ENCODE results near the gene C1orf185. TPM values are rescaled to one million over a fixed set of nuclear protein-coding genes. Genes with fewer than 3 reads are reported as not detected.
A peak's percentile ranks its signal among the peaks of the same experiment; 100 is the strongest.

The C1orf185 gene
- total and polyA plus RNA-seq, 2 of the 4 experiments (the other 2 are of a cell fraction), result not detected

DNA sequence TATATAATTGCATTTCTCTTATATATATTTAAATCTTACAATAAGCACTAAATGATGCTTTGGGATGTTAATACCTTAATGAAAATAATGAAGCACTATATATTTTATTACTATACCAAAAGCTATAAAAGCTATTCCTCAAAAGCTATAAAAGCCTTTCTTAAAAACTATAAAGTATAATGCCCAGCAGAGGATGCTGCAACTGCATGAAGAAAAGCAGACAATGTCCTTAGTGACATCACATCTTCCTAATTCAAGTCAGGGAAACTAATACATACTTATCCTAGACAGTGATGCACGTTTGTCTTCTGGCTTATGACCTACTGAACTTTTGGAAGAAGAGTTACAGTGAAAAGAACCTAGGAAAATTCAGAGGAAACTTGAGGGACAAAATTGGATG lies 13.6 kb upstream of the C1orf185 start (continued):
- TF ChIP-seq, protein P1, sequence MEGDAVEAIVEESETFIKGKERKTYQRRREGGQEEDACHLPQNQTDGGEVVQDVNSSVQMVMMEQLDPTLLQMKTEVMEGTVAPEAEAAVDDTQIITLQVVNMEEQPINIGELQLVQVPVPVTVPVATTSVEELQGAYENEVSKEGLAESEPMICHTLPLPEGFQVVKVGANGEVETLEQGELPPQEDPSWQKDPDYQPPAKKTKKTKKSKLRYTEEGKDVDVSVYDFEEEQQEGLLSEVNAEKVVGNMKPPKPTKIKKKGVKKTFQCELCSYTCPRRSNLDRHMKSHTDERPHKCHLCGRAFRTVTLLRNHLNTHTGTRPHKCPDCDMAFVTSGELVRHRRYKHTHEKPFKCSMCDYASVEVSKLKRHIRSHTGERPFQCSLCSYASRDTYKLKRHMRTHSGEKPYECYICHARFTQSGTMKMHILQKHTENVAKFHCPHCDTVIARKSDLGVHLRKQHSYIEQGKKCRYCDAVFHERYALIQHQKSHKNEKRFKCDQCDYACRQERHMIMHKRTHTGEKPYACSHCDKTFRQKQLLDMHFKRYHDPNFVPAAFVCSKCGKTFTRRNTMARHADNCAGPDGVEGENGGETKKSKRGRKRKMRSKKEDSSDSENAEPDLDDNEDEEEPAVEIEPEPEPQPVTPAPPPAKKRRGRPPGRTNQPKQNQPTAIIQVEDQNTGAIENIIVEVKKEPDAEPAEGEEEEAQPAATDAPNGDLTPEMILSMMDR (conservative IDR thresholded peaks at IDR 0.05; ENCODE audit: low read depth, low read length), result peak; percentile 17; the same call in 1 of the 2 replicates
- TF ChIP-seq CEBPB (IDR thresholded peaks at IDR 0.05; ENCODE audit: low read depth, low read length), result no peak

- no peak overlapping the region for H3K4me2 ChIP-seq (ENCODE audit: low read depth, low read length)
- ChIA-PET POLR2A (ENCODE audit: unreplicated experiment) (no interaction called here), CTCF (no interaction called here)
- no peak overlapping the region for H3K9ac ChIP-seq (ENCODE audit: low read depth, low read length)
- DNase-seq, result peak; percentile 3
- no peak overlapping the region for H3K27ac ChIP-seq (ENCODE audit: insufficient read depth, low read length)
- no peaks in the 10 kb centered on the region for H3K4me1 ChIP-seq (ENCODE audit: control insufficient read depth, insufficient read depth, low read length)
- no peak overlapping the region for H4K91ac ChIP-seq (ENCODE audit: insufficient read depth, low read depth, low read length)
- no peaks in the 10 kb centered on the region for H4K20me1 ChIP-seq (ENCODE audit: insufficient read depth, low read length)
- H4K5ac ChIP-seq (ENCODE audit: low read depth, low read length), result no peak overlapping the region
- no peak overlapping the region for H2AK9ac ChIP-seq (replicated peaks; ENCODE audit: low read depth, low read length, poor library complexity)
- no peaks in the 10 kb centered on the region for H3K79me1 ChIP-seq (ENCODE audit: low read depth in 1 of 2, low read length in 2 of 2)
- no CpG with 5 or more reads among the region's 1 CpG for WGBS, 2 experiments (ENCODE audit: extremely low coverage in 2 of 2, insufficient read length in 1 of 2)
- ATAC-seq (ENCODE audit: low read depth), result no peak
- H2BK5ac ChIP-seq (ENCODE audit: low read depth, low read length, poor library complexity, severe bottlenecking), result no peak overlapping the region
- no peaks in the 10 kb centered on the region for H3K9me1 ChIP-seq (ENCODE audit: insufficient read depth, low read length)
- no peak overlapping the region for H2AK5ac ChIP-seq (ENCODE audit: low read depth, low read length)
- no peaks in the 10 kb centered on the region for H3K36me3 ChIP-seq (ENCODE audit: control insufficient read depth, insufficient read depth, low read length)
- no peak overlapping the region for H2AFZ ChIP-seq (replicated peaks; ENCODE audit: low read length, poor library complexity)
- H3K27me3 ChIP-seq (ENCODE audit: control insufficient read depth, insufficient read depth, low read length), result peaks cover 8% of the 10 kb centered on the region
- H3K56ac ChIP-seq (ENCODE audit: extremely low read depth, insufficient read depth, low read length), result no peak overlapping the region
- no peak overlapping the region for H2BK20ac ChIP-seq (ENCODE audit: low read depth, low read length)
- in situ Hi-C loops (cut with MboI; ENCODE audit: low sequenced_read_pairs) (no loop called here), intact Hi-C loops (cut with micrococcal nuclease) (no loop called here), dilution Hi-C loops (cut with HindIII; ENCODE audit: low sequenced_read_pairs, unreplicated experiment) (no loop called here)
- no peak overlapping the region for H3K4me3 ChIP-seq (ENCODE audit: insufficient read depth, low read depth, low read length)
- no peak overlapping the region for H3K14ac ChIP-seq (replicated peaks; ENCODE audit: low read depth, low read length)
- H3K4ac ChIP-seq (ENCODE audit: low read depth, low read length), result no peak overlapping the region
- no peak overlapping the region for H2BK15ac ChIP-seq (ENCODE audit: low read depth, low read length)
- no peaks in the 10 kb centered on the region; the same call in 1 of the 2 replicates for H3K9me3 ChIP-seq (ENCODE audit: control insufficient read depth, insufficient read depth, low read length)
- H3K18ac ChIP-seq (ENCODE audit: low read depth, low read length), result no peak overlapping the region
- H4K8ac ChIP-seq (ENCODE audit: low read depth in 2 of 2, low read length in 2 of 2), result no peak overlapping the region
- no peak overlapping the region for H2BK120ac ChIP-seq (ENCODE audit: low read depth, low read length)
- no peak for TF ChIP-seq MAZ (IDR thresholded peaks at IDR 0.05; ENCODE audit: borderline replicate concordance, low read depth, low read length)
- TF ChIP-seq CHD1 (IDR thresholded peaks at IDR 0.05; ENCODE audit: low read depth, low read length), result no peak
- TF ChIP-seq FOS (IDR thresholded peaks at IDR 0.05; ENCODE audit: low read depth, low read length), result no peak
- TF ChIP-seq POLR2A (IDR thresholded peaks at IDR 0.05; ENCODE audit: low read depth, low read length), result no peak
- TF ChIP-seq RAD21 (IDR thresholded peaks at IDR 0.05; ENCODE audit: low read length), result no peak
- TF ChIP-seq, protein P2, sequence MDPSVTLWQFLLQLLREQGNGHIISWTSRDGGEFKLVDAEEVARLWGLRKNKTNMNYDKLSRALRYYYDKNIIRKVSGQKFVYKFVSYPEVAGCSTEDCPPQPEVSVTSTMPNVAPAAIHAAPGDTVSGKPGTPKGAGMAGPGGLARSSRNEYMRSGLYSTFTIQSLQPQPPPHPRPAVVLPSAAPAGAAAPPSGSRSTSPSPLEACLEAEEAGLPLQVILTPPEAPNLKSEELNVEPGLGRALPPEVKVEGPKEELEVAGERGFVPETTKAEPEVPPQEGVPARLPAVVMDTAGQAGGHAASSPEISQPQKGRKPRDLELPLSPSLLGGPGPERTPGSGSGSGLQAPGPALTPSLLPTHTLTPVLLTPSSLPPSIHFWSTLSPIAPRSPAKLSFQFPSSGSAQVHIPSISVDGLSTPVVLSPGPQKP (IDR thresholded peaks at IDR 0.05; ENCODE audit: borderline replicate concordance, low read depth, low read length), result no peak
- no peak for TF ChIP-seq BHLHE40 (IDR thresholded peaks at IDR 0.05; ENCODE audit: low read depth, low read length)
- TF ChIP-seq MAFK (IDR thresholded peaks at IDR 0.05; ENCODE audit: low read depth, low read length), result no peak
- no peak for TF ChIP-seq RCOR1 (IDR thresholded peaks at IDR 0.05; ENCODE audit: insufficient replicate concordance, low read length)
- TF ChIP-seq CEBPB (IDR thresholded peaks at IDR 0.05; ENCODE audit: low read depth, low read length), result no peak
- TF ChIP-seq SMC3 (IDR thresholded peaks at IDR 0.05; ENCODE audit: low read depth, low read length), result no peak
- TF ChIP-seq, protein P3, sequence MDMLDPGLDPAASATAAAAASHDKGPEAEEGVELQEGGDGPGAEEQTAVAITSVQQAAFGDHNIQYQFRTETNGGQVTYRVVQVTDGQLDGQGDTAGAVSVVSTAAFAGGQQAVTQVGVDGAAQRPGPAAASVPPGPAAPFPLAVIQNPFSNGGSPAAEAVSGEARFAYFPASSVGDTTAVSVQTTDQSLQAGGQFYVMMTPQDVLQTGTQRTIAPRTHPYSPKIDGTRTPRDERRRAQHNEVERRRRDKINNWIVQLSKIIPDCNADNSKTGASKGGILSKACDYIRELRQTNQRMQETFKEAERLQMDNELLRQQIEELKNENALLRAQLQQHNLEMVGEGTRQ (IDR thresholded peaks at IDR 0.05; ENCODE audit: low read depth, low read length), result no peak
- TF ChIP-seq NFE2L2 (IDR thresholded peaks at IDR 0.05; ENCODE audit: low read depth, low read length), result no peak
- TF ChIP-seq MXI1 (IDR thresholded peaks at IDR 0.05; ENCODE audit: borderline replicate concordance, low read depth, low read length), result no peak
- no peak overlapping the region for H3K23ac ChIP-seq (ENCODE audit: low read depth, low read length)
- BruUV-seq (replicated peaks), result no TSS peak
Observed at GRCh38 chr1:51093581-51093980, 8.4 kb upstream of the C1orf185 start.
